Stimulated activated CD8-positive, alpha-beta memory T cell treated with anti-CD3 and anti-CD28 coated beads, Interleukin-4, amount 100 ng/mL, for 48 hours (primary cell): ENCODE data around the gene SLC25A26.
A peak's percentile ranks its signal among the peaks of the same experiment; 100 is the strongest.

Experiments
- DNase-seq: peaks from one replicate; pipeline ENCODE4 v3.0.0-alpha.2; 2020

The SLC25A26 gene

GRCh38 chr3:66398228-66399025, 177.6 kb downstream of the SLC25A26 start:
- no peak for DNase-seq

GRCh38 chr3:66399529-66400232, 178.9 kb downstream of the SLC25A26 start:
- DNase-seq: no peak

GRCh38 chr3:66400411-66401156, 179.8 kb downstream of the SLC25A26 start:
- no peak for DNase-seq

GRCh38 chr3:66401157-66401550, 180.4 kb downstream of the SLC25A26 start:
- DNase-seq: no peak

GRCh38 chr3:66401675-66402491, 181.1 kb downstream of the SLC25A26 start:
- no peak for DNase-seq

GRCh38 chr3:66402596-66403290, 181.9 kb downstream of the SLC25A26 start:
- DNase-seq: no peak

- no peak for DNase-seq
Measured at GRCh38 chr3:66403323-66403990, 182.7 kb downstream of the SLC25A26 start.

- no peak for DNase-seq
Measured at GRCh38 chr3:66404197-66404596, 183.4 kb downstream of the SLC25A26 start.

- DNase-seq: no peak
Measured at GRCh38 chr3:66404903-66405700, 184.3 kb downstream of the SLC25A26 start.

- no peak for DNase-seq
Measured at GRCh38 chr3:66405701-66406091, 184.9 kb downstream of the SLC25A26 start.

GRCh38 chr3:66406163-66406562, 185.4 kb downstream of the SLC25A26 start:
- DNase-seq: no peak

GRCh38 chr3:66406831-66407610, 186.2 kb downstream of the SLC25A26 start:
- no peak for DNase-seq

- peak; percentile 87 for DNase-seq
Measured at GRCh38 chr3:66407611-66408218, 186.9 kb downstream of the SLC25A26 start.

GRCh38 chr3:66409771-66410754, 189.3 kb downstream of the SLC25A26 start:
- no peak for DNase-seq

GRCh38 chr3:66410976-66411375, 190.2 kb downstream of the SLC25A26 start:
- no peak for DNase-seq

- DNase-seq: no peak
Measured at GRCh38 chr3:66411474-66411873, 190.7 kb downstream of the SLC25A26 start.

GRCh38 chr3:66411961-66412887, 191.4 kb downstream of the SLC25A26 start:
- DNase-seq: no peak
